Loucy (cell line): ENCODE measurements around the gene RAP1GAP2.

ENCODE experiments used
- EZH2phosphoT487 ChIP-seq: fragments of 200-600 bp; IDR thresholded peaks from 2 replicates; pipeline ENCODE4 v1.6.1; 2018; ENCODE audit warnings: antibody characterized with exemption, mild to moderate bottlenecking, moderate library complexity, borderline replicate concordance
- TF ChIP-seq, protein P1 (sequence below): fragments of 200-600 bp; sonication (generic); conservative IDR thresholded peaks from 2 replicates; pipeline ENCODE4 v1.5.1; 2014; ENCODE audit warnings: mild to moderate bottlenecking, antibody characterized with exemption, low read length

- TF ChIP-seq, protein P1, sequence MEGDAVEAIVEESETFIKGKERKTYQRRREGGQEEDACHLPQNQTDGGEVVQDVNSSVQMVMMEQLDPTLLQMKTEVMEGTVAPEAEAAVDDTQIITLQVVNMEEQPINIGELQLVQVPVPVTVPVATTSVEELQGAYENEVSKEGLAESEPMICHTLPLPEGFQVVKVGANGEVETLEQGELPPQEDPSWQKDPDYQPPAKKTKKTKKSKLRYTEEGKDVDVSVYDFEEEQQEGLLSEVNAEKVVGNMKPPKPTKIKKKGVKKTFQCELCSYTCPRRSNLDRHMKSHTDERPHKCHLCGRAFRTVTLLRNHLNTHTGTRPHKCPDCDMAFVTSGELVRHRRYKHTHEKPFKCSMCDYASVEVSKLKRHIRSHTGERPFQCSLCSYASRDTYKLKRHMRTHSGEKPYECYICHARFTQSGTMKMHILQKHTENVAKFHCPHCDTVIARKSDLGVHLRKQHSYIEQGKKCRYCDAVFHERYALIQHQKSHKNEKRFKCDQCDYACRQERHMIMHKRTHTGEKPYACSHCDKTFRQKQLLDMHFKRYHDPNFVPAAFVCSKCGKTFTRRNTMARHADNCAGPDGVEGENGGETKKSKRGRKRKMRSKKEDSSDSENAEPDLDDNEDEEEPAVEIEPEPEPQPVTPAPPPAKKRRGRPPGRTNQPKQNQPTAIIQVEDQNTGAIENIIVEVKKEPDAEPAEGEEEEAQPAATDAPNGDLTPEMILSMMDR: no peak
- no peak for TF ChIP-seq EZH2phosphoT487
These were observed 178.1 kb downstream of the RAP1GAP2 start for GRCh38 chr17:2974347-2974746.
